ENCODE measurements around the gene GPN3.
A peak's percentile ranks its signal among the peaks of the same experiment; 100 is the strongest.
"Not testable (repeated sequence)": the region's sequence is repeated elsewhere in the genome, so short reads cannot be mapped to it uniquely, and the experiment has no call there.

The GPN3 gene

DNA sequence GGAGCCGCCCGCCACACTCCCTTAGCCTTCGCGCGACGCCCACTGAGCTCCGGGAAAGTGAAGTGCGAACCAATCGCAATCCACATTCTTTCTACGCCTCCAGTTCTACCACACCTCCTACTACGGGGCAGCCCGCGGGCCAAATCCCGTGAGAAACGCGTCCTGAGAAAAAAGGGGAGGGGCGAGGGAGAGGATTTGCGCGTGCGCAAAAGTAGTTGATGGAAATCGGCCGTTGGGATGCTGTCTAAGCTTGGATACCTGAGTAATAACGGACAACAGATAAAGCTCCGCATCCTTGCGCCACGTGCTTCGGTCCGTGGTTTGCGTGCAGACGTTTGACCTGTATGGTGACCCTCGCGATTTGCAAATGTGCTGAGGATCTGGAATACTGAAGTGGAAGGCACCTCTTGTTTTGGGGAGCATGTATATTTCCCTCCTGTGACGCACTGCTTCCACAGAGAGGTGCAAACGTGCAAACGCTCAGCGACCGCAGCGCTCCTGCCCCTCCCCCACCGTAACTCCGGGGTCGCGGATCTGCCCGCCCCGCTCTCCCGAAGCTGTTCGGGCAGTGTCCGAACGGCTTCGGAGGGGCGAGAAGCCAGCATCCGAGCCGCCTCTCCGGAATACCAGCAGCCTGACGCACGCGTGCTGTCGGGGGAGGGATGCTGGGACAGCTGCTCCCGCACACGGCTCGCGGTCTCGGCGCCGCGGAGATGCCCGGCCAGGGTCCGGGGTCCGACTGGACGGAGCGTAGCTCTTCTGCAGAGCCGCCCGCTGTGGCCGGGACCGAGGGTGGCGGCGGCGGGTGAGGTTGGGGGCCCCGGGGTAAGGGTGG is at the start of gene GPN3, which contains the start of gene FAM216A:
TSS of gene GPN3 (minus strand) at position 44 of the 835 bp plus-strand sequence. CDS start 54 bp downstream, outside the sequence.
TSS of gene FAM216A (plus strand) at position 632 of the 835 bp plus-strand sequence. CDS start at position 663, 31 bp downstream.
- DNase-seq, result peak; percentile 99

DNA sequence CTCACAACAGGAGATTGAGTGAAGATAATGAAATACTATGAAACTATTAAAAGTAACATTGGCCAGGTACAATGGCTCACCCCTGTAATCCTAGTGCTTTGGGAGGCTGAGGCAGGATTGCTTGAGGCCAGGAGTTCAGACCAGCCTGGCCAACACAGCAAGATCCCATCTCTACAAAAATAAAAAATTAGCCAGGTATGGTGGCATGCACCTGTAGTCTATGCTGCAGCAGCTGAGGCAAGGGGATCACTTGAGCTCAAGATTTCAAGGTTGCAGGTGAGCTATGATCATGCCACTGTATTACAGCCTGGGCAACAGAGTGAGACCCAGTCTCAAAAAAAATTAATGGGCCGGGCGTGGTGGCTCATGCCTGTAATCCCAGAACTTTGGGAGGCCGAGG is 48.9 kb upstream of the GPN3 start:
- no peak for DNase-seq

DNA sequence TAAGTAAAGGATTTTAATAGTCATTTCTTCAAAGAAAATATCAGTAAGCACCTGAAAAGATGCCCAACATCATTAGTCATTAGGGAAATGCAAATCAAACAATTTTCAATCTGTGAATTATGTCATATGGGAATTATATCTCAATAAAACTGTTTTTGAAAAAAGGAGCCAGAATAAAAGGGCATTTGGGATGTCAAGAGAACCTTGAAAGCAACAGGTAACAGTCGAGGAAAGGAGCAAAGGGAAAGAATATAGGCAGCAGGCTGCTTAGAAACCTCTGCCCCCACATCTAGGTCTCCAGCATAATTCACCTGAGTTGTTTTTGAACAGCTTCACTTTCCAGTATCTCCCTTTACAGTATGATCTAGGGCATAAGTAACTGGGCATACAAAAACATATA is 46.3 kb upstream of the GPN3 start:
- DNase-seq, result no peak

DNA sequence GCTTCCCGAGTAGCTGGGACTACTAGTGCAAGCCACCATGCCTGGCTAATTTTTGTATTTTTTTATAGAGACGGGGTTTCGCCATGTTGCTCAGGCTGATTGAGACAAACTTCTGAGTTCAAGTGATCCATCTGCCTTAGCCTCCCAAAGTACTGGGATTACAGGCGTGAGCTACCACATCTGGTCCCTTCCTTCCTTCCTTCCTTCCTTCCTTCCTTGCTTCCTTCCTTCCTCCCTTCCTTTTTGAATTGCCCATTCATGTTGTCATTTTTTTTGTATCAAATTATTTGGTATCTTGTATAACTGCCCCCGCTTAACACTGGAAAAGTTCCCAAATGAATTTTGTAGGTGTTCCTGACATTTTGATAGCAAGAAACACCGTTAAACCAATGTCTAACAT is 45.8 kb upstream of the GPN3 start:
- no peak for DNase-seq

DNA sequence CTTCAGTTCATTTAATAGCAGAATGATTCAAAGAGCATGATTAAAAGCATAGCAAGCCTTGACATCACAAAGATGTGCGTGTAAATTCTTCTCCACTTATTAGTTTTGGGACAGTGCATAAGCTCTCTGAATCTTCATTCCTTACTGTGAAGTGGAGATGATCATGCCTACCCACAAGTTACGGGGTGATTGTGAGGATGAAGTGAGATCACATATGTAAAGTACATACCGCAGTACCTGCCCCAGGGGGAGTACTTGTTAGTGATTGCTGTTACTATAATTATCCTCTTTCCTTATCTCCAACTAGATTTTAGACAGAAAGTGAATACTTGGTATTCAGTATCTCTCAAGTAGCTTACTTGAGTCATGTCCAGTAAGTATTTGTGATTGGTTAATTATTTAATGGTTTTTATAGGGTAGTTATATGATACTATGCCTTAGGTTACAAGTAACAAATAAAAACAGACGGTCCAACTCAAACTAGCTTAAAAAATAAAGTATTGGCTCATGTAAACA is 40.1 kb upstream of the GPN3 start:
- no peak for DNase-seq

DNA sequence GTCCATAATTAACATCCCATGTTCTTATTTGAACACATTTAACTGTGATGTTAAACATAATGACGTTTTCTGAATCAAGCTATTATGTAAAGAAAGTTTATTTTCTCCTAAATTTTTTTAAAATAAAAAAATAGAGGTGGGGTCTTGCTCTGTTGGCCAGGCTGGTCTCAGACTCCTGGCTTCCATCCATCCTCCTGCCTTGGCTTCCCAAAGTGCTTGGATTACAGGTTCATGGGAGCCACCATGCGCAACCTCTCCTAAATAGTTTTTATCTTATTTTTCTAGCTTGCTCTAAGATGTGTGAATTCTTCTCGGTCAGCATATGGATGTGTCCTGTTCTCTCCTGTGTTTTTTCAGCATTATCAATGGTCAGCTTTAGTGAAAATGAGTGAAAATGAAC is 37.3 kb upstream of the GPN3 start:
- no peak for DNase-seq

DNA sequence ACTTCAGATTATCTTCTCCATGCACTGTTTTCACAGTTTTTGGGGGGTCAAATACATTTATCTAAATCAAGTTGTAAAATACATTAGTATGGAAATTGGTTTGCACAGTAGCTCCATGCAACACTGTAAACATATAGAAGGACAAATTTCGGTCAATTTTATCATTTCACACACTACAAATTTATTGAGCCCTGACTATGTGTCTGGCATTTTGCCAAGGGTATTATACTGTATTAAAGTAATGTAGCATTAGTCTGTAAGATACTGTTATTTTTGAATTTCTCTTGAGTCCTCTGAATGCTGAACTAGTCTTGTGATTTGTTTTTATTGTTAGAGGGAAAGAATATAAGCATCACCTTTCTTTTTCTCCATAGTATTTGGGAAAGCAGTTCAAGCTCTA is 35.4 kb upstream of the GPN3 start:
- DNase-seq, result peak; percentile 37

DNA sequence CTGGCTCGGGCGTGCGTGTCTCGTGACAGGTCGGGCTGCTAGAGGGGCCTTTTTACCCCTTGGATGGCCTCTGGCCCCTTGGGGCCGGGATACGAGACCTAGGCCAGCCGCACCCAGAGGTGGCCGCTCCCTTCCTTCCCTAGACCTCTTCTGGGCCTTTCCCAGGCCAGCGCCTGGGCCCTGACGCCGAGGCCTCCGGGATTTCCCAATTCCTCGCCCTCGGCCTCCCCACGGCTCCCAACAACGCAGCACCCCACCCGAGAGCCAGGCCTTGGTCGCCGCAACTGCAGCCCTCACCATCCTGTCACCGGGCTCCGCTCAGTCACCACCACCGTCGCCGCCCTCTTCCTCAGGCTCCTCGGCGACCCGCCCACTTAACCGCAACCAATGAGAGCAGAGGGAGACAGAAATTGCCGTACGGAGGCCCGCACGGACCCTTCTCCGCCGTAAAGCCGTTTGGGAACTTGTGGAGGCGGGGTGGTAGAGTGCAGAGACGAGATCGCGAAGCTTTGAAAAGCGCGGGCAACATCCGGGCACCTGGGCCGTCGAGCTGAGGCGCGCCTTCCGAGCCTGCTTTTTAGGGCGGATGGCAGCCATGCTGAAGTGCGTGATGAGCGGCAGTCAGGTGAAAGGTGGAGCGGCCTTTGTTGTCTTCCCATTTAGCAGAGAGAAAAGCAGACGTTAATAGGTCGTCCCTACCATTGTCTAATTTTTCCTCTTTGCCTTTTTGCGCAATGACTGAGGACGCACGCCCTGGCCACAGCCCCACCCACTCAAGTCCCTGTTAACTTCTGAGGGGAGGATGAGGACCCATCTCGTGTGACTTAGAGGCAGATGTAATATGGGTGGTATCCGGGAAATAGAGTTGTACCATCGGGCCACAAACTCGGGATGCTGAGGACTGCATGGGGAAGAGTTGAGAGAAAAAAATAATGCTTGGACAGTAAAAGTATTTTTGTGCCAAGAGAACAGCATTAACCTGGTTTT is 34.0 kb upstream of the GPN3 start, which contains the start of the genes RAD9B and VPS29:
TSS of gene RAD9B (plus strand) at position 580 of the 987 bp plus-strand sequence. CDS start at position 587, 7 bp downstream.
TSS of gene VPS29 (minus strand) at position 360 of the 987 bp plus-strand sequence. CDS start at position 300, 60 bp downstream.
- peak; percentile 99 for DNase-seq

DNA sequence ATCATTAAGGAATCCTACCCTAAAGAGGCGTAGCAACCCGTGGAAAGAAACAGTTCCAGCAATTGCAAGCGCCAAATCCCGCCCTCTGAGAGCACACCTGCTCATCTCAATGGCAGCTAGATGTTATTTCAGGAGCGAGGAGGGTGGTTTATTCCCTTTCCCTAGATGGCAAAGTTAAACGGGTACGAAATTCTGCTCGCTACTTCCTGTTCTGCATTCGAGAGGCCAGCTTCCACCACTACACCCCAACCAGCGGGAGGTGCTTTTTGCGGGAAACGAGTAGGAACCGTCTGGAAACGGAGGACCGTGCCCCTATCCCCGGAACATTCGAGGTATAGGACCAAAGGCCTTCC is 33.3 kb upstream of the GPN3 start:
- peak; percentile 75 for DNase-seq

DNA sequence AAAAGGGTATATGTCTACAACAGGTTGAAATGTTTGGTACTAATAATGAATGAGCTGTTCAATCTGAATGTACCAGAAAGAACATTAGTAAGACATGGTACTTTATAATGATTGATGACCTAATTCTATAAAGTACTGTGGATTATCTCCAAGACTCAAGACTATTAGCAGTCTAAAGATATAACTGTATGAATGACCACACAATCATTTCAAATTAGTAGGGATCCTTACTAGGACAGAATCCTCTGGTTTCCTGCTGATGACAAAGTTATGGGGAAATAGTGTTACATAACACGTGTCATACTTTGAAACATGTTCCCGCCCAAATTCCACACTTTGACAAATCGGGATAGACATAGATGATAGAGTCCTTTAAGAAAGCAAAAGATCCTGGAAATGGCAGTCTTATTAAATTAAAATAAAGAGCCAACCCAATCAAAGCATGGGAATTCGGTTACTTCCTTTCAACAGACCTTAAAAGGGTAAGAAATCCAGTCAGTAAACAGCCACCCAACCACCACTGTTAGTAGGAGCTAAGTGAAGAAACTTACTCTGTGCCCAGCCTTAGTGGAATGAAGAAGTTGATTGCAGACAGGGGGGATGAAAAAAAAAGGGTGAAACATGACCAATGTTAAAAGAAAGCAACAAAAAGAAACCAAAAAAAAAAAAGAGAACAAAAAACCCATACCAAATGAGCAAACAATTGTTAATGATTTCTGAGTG is 31.1 kb upstream of the GPN3 start:
- peak; percentile 44 for DNase-seq

DNA sequence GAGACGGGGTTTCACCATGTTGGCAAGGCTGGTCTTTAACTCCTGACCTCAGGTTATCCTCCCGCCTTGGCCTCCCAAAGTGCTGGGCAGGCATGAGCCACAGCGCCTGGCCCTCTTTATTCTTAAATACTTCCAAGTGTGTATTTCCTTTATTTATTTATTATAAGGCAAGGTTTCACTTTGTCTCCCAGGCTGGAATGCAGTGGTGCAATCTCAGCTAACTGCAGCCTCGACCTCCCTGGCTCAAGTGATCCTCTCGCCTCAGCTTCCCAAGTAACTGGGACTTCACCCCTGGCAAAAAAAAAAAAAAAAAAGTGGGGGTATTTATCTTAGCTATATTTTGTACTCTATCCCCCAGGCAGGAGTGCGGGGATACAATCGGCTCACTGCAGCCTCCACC is 7.4 kb upstream of the GPN3 start:
- no peak for DNase-seq

DNA sequence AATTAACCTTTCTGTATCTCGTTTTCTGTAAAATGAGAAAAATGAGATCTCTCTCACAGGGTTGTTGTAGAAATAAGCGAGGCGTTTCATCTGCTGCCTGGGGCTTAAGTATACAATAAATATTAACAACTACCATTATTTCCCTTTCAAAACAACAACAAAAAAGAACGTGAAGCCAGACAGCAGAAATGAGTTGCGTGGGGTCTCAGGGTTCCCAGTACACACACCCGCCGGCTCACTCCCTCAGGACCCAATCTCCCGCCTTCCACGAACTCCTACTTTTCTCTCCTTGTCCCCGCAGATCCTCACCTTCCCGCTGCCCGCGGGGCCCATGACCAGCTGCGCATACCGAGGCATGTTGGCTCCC is 227 bp downstream of the GPN3 start:
- no peak for DNase-seq

DNA sequence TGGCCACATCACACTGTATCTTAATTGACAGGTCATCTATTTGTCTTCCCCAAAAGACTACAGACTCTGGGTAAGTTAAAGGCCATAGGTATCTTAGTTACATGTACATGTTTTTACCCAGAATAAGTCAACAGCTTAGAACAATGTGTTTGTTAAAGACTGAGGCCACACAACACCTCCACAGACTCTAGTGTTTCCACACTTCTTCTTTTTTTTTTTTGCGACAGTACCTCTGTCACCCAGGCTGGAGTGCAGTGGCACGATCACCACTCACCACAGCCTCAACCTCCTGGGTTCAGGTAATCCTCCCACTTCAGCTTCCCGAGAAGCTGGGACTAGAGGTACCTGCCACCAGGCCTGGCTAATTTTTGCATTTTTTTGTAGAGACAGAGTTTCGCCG is 1.3 kb downstream of the GPN3 start:
- DNase-seq, result no peak

DNA sequence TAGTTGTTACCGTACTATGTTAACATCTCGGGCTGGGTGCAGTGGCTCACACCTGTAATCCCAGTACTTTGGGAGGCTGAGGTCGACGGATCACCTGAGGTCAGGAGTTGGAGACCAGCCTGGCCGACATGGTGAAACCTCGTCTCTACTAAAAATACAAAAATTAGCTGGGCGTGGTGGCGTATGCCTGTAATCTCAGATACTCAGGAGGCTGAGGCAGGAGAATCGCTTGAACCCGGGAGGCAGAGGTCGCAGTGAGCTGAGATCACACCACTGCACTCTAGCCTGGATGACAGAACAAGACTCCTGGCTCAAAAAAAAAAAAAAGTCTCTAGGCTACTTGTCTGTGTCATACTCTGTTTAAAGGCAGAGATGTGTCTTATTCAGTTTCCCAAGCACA is 2.3 kb downstream of the GPN3 start:
- not testable (repeated sequence) for DNase-seq

DNA sequence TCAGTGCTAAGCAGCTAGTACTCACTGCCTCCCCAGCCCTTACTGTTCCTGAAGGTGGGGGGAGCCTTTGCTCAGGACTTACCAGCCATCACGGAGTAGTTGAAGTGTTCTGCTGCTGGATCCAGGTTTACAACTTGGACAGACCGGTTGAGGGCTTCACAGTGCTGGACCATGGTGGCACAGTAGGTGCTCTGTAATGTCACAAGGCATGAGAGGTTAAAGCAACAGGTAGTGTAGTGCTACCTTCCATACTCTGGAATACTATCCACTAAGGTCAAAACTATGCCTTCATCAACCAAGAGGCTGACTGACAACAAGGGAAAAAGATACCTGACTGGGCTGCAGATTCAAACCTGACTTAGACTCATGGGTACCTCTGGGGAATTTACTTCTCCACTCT is 3.0 kb downstream of the GPN3 start:
- DNase-seq, result no peak

DNA sequence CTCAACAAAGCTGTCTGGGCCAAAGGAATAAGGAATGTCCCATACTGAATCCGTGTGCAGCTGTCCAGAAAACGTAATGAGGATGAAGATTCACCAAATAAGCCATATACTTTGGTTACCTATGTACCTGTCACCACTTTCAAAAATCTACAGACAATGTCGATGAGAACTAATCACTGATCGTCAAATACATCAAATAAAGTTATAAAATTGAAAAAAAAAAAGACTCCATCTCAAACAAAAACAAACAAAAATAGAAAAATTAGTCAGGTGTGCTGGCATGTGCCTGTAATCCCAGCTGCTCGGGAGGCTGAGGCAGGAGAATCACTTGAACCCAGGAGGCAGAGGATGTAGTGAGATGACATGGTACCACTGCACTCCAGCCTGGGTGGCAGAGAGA is 6.9 kb downstream of the GPN3 start:
- DNase-seq, result not testable (repeated sequence)

DNA sequence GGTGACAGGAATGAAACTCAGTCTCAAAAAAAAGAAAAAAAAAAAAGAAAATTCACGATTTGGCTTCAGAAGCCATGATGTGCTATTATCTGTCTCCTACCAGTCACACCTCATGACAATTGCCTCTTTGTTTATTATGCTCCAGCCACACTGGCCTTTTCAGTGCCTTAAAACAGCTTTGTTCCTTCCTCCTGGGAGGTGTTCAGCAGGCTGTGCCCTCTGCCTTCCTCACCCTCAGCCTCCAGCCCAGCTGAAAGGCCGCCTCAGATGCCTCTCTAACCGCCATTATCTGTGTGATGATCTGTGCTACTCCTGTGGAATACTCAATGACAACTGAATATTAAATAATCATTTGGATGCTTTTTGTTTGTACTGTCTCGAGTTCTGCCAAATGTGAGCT is 9.3 kb downstream of the GPN3 start:
- DNase-seq, result no peak

DNA sequence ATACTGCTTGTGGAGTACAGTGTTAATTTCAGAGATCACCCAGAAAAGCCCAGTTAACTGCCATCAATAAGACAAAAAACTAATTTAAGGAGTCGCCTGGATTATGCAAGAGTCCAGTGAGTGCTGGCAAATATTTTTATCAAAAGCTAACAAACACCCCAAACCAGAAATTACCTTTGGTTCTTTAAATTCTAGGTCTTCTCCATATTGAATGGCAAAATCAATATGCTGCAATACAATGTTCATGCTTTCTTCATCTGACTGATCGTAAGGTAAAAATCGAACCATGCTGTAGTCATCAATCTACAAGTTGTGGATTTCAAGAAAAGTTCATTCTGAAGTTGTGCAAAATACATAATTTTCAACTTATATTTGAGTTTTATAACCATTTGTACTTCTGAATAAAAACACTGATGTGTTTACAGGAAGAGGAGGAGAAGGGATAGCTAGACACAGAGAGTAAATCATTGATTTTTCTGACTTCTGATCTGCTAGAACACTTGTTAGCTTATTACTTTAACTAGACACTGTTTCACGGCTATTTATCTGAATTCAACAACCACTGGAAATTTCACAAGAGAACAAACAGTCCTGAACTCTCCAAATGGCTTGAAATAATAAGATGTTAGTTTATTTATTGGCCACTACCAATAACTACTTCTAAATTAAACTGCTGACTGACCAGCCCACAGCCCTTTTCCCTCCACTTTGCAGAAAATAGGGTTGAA is 14.3 kb downstream of the GPN3 start:
- no peak for DNase-seq

DNA sequence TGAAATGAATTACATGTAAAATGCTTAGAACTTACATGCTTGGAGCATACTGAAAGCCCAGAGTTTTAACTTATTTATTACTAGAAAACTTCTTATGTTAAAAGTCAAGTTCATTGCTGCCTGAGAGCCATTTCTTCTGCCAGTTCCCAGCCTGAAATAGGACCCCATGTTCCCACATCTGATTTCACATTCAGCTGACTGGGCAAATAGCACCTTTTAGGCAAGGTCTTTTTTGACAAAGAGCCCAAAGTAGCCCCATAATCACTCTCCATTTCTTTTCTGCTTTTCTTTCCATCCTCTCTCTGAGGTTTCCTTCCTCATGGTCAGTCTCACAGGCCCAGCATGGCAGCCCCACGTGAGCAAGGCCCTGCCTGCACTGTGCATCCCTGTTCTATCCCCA is 16.8 kb downstream of the GPN3 start:
- no peak for DNase-seq

DNA sequence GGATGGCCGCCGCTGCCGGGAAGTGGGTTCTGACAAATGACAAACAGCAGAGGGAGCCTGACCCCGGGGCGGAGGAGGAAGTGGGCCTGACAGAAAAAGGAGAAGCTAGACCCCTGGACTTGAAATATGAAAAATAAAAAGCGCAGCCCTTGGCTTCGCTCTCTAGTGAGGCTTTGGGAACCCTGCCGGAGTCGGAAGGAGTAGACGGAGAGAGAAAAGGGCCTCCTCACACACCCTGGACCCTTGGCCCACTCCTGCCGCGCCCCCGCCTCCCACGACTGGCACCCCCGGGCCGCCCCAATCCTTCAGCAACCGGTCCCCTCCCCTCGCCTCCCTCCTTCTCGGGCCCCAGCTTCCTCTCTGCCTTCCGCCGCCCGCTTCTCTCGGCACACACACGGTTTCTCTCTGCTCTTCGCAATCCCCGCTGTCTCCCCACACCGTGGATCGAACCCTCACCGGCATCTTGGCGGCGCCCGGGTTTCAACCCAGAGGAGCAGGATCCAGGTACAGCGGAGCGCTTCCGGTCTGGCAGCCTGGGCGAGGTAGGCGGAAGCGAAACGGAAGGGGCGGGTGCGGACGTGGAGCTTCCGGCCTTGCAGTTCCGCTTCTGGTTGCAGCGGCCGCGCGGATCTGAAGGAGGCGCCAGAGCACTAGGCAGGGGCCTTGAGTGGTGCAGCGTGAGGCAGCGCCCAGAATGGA is 18.1 kb downstream of the GPN3 start, which contains the start of gene ARPC3:
TSS of gene ARPC3 (minus strand) at position 539 of the 699 bp plus-strand sequence. CDS start at position 462, 77 bp downstream.
- peak; percentile 98 for DNase-seq

DNA sequence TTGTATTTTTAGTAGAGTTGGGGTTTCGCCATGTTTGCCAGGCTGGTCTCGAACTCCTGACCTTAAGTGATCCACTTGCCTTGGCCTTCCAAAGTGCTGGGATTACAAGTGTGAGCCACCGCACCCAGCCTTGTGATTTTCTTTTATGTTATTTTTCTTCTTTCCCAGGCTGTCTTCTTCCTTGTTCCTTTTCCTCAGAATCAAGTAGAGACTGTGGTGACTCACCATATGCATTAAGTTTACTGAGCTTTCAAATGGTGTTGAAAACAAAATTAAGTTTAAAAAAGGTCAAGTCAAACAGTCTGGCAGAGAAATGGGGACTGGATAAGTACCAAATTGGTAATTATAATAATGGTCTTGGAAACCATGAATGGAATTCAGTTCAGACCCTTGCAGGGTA is 23.6 kb downstream of the GPN3 start:
- no peak for DNase-seq
